AG04450 (cell line): ENCODE data around the gene SPP1. TPM values are rescaled to one million over a fixed set of nuclear protein-coding genes. Genes with fewer than 3 reads are reported as not detected.

Experiments used
- CTCF ChIA-PET: fragments of 300-600, 350-600 bp; formaldehyde crosslinking; extraction: SDS; loops from one replicate; lab custom pipeline; 2022; ENCODE audit warnings: antibody characterized with exemption, inconsistent platforms; lab: Charles Lee
- POLR2A ChIA-PET: fragments of 350-600 bp; formaldehyde crosslinking; extraction: SDS; loops from one replicate; lab custom pipeline; 2021; ENCODE audit warnings: antibody characterized with exemption, inconsistent platforms; lab: Yijun Ruan, JAX
- DNase-seq: peaks from one replicate; pipeline ENCODE4 v3.0.0-alpha.2; 2011; ENCODE audit warnings: low read depth, low spot score
- H3K27ac ChIP-seq: one replicate; pipeline ENCODE4 v1.5.1; 2012; ENCODE audit warnings: low read depth, low read length, control low read depth
- H3K27me3 ChIP-seq: one replicate; pipeline ENCODE4 v1.6.0; 2012; ENCODE audit warnings: low read length; ENCODE audit not compliant: control insufficient read depth, insufficient read depth
- H3K4me3 ChIP-seq: 2 replicates; pipeline ENCODE4 v1.5.1; 2011; ENCODE audit warnings: mild to moderate bottlenecking, low read depth, low read length, control low read depth
- H3K9me3 ChIP-seq: 2 replicates; pipeline ENCODE4 v1.5.1; 2012; ENCODE audit warnings: low read length; ENCODE audit not compliant: control insufficient read depth, insufficient read depth
- CTCF ChIP-seq: IDR thresholded peaks from 2 replicates; pipeline ENCODE4 v1.5.1; 2011; ENCODE audit warnings: low read depth, low read length, control low read depth, inconsistent platforms
- polyA plus RNA-seq: library from polyadenylated mRNA; depleted of rRNA; stranded (reverse); fragments of >200 nt; gene quantifications from 2 replicates; pipeline ENCODE4 v1.2.3, GENCODE V29; 2011

Gene SPP1
- polyA plus RNA-seq, 1 experiment, result 0.69 TPM

- H3K27me3 ChIP-seq, result no peaks in the 10 kb centered on the region
- POLR2A ChIA-PET, result no interaction called here
Measured at GRCh38 chr4:87950936-87951511, 24.5 kb upstream of the SPP1 start.

GRCh38 chr4:87953826-87954225 is 21.7 kb upstream of the SPP1 start:
- POLR2A ChIA-PET, result no interaction called here
- Histone ChIP-seq H3K4me3 (no peak overlapping the region), H3K27ac (no peak overlapping the region), H3K27me3 (no peaks in the 10 kb centered on the region), H3K9me3 (no peaks in the 10 kb centered on the region)
- DNase-seq, result no peak
- no peak for TF ChIP-seq CTCF
- CTCF ChIA-PET, result interaction anchor here (0.6 to 1.5 kb wide), 2 partner anchors 20 to 489 kb away, joined by 4 to 6 read pairs; no protein-coding TSS in a partner anchor

More at GRCh38 chr4:87950936-87951511, 24.5 kb upstream of the SPP1 start:
- CTCF ChIA-PET, result interaction anchor here (3.2 kb wide), 1 partner anchor 23 kb away, joined by 8 read pairs; no protein-coding TSS in a partner anchor
- no peak for TF ChIP-seq CTCF
- no peak for DNase-seq
- Histone ChIP-seq H3K4me3 (no peak overlapping the region), H3K9me3 (no peaks in the 10 kb centered on the region), H3K27ac (no peak overlapping the region)

GRCh38 chr4:87956501-87956900 is 19.0 kb upstream of the SPP1 start:
- peaks cover 2% of the 10 kb centered on the region for H3K27me3 ChIP-seq
- POLR2A ChIA-PET, result no interaction called here
- DNase-seq, result no peak
- no peak for TF ChIP-seq CTCF
- no peak overlapping the region for H3K27ac ChIP-seq
- no peak overlapping the region for H3K4me3 ChIP-seq
- H3K9me3 ChIP-seq, result no peaks in the 10 kb centered on the region
- CTCF ChIA-PET, result interaction anchor here (1.5 kb wide), 1 partner anchor 19 kb away, joined by 3 read pairs; the partner anchor contains the start of gene SPP1

- no peak for DNase-seq
- no peaks in the 10 kb centered on the region for H3K9me3 ChIP-seq
- no peak for TF ChIP-seq CTCF
- CTCF ChIA-PET, result interaction anchor here (1.7 kb wide), 1 partner anchor 17 kb away, joined by 8 read pairs; no protein-coding TSS in a partner anchor
- H3K4me3 ChIP-seq, result no peak overlapping the region
- H3K27ac ChIP-seq, result no peak overlapping the region
- POLR2A ChIA-PET, result no interaction called here
- H3K27me3 ChIP-seq, result peaks cover 2% of the 10 kb centered on the region
Measured at GRCh38 chr4:87957061-87957460, 18.5 kb upstream of the SPP1 start.

GRCh38 chr4:87961993-87962392 is 13.5 kb upstream of the SPP1 start:
- Histone ChIP-seq H3K27me3 (peaks cover 2% of the 10 kb centered on the region), H3K9me3 (no peaks in the 10 kb centered on the region; the same call in 1 of the 2 replicates), H3K27ac (no peak overlapping the region), H3K4me3 (no peak overlapping the region)
- DNase-seq, result no peak
- ChIA-PET CTCF (interaction anchor here (0.7 to 5.3 kb wide), 4 partner anchors 9 to 553 kb away, joined by 3 to 39 read pairs (median 4); no protein-coding TSS in a partner anchor), POLR2A (no interaction called here)
- TF ChIP-seq CTCF, result no peak
